PC-3 (cell line): ENCODE results near the gene SPAG6. TPM values are rescaled to one million over a fixed set of nuclear protein-coding genes. Genes with fewer than 3 reads are reported as not detected.

Experiments
- ATAC-seq: fragments of 200-7000 bp; cut with Tn5 transposase; 2 replicates; pipeline ENCODE4 v1.9.1; 2020; ENCODE audit warnings: mild to moderate bottlenecking, moderate library complexity
- BruUV-seq: library from RNA; stranded (reverse); fragments of 400-500 nt; replicated peaks from 2 replicates; lab custom pipeline; 2021; lab: Mats Ljungman, UMichigan
- CTCF ChIA-PET: fragments of 300-600 bp; sonication (Branson Sonifier 250); formaldehyde crosslinking; loops from one replicate; lab custom pipeline; 2022; ENCODE audit warnings: antibody characterized with exemption; lab: Charles Lee
- POLR2A ChIA-PET: fragments of 300-600 bp; sonication (Branson Sonifier 250); formaldehyde crosslinking; loops from one replicate; lab custom pipeline; 2022; ENCODE audit warnings: antibody characterized with exemption; ENCODE audit not compliant: unreplicated experiment; lab: Charles Lee
- DNase-seq: peaks from one replicate; pipeline ENCODE4 v3.0.0-alpha.2; 2015
- H2AFZ ChIP-seq: fragments of 300-600 bp; sonication (generic); 2 replicates; pipeline ENCODE4 v1.6.0; 2016; ENCODE audit warnings: antibody characterized with exemption, low read length
- H3F3A ChIP-seq: fragments of 300-600 bp; sonication (generic); one replicate; pipeline ENCODE4 v1.6.0; 2017; ENCODE audit warnings: antibody characterized with exemption, low read length, control low read depth, mild to moderate bottlenecking; ENCODE audit not compliant: unreplicated experiment
- H3K27ac ChIP-seq: fragments of 300-600 bp; sonication (generic); 2 replicates; pipeline ENCODE4 v1.5.1; 2016; ENCODE audit warnings: mild to moderate bottlenecking, low read length
- H3K27me3 ChIP-seq: fragments of 300-600 bp; sonication (generic); 2 replicates; pipeline ENCODE4 v1.6.1; 2016; ENCODE audit warnings: low read length, mixed read lengths
- H3K36me3 ChIP-seq: fragments of 300-600 bp; sonication (generic); 2 replicates; pipeline ENCODE4 v1.6.1; 2016; ENCODE audit warnings: low read depth, mixed run types, low read length, mixed read lengths
- H3K4me1 ChIP-seq: fragments of 300-600 bp; sonication (generic); 2 replicates; pipeline ENCODE4 v1.5.1; 2016; ENCODE audit warnings: low read length; ENCODE audit not compliant: insufficient read depth
- H3K4me2 ChIP-seq: fragments of 300-600 bp; sonication (generic); 2 replicates; pipeline ENCODE4 v1.6.0; 2016; ENCODE audit warnings: low read length
- H3K4me3 ChIP-seq: fragments of 300-600 bp; sonication (generic); 2 replicates; pipeline ENCODE4 v1.5.1; 2016; ENCODE audit warnings: mild to moderate bottlenecking, low read length, mixed read lengths
- H3K79me2 ChIP-seq: fragments of 300-600 bp; sonication (generic); 2 replicates; pipeline ENCODE4 v1.6.1; 2017; ENCODE audit warnings: low read length, mixed read lengths
- H3K9ac ChIP-seq: fragments of 300-600 bp; sonication (generic); 2 replicates; pipeline ENCODE4 v1.6.0; 2016; ENCODE audit warnings: mild to moderate bottlenecking, low read length
- H3K9me2 ChIP-seq: fragments of 300-600 bp; sonication (generic); replicated peaks from 2 replicates; pipeline ENCODE4 v1.6.1; 2016; ENCODE audit warnings: mixed run types, low read length, mixed read lengths
- H3K9me3 ChIP-seq: fragments of 300-600 bp; sonication (generic); 2 replicates; pipeline ENCODE4 v1.6.1; 2016; ENCODE audit warnings: low read length, mixed read lengths
- H4K20me1 ChIP-seq: fragments of 300-600 bp; sonication (generic); 2 replicates; pipeline ENCODE4 v1.6.1; 2016; ENCODE audit warnings: low read length, mixed read lengths
- CTCF ChIP-seq: fragments of 300-600 bp; sonication (generic); conservative IDR thresholded peaks from 2 replicates; pipeline ENCODE4 v1.5.1; 2017; ENCODE audit warnings: antibody characterized with exemption, low read depth, mild to moderate bottlenecking, low read length
- EZH2 ChIP-seq: fragments of 300-600 bp; sonication (generic); IDR thresholded peaks from one replicate; pipeline ENCODE4 v1.6.1; 2017; ENCODE audit warnings: antibody characterized with exemption, mild to moderate bottlenecking, low read length; ENCODE audit not compliant: unreplicated experiment
- EZH2phosphoT487 ChIP-seq: fragments of 300-600 bp; sonication (generic); IDR thresholded peaks from 2 replicates; pipeline ENCODE4 v1.6.1; 2018; ENCODE audit warnings: mild to moderate bottlenecking, antibody characterized with exemption, low read length, borderline replicate concordance
- intact Hi-C: fragments of 100-400 bp; cut with micrococcal nuclease; formaldehyde crosslinking; loops from 2 replicates; pipeline ENCODE4 v1.9.0; 2023
- total RNA-seq: library from RNA; depleted of rRNA; stranded (reverse); fragments of >200 nt; gene quantifications from 2 replicates; pipeline ENCODE4 v1.2.3, GENCODE V29; 2014

Gene SPAG6
- total RNA-seq, 1 experiment from 2014 or later = 0.04 TPM

- peaks cover 87% of the 10 kb centered on the region for H3K79me2 ChIP-seq
- H3K27ac ChIP-seq = peak overlapping the region; percentile 90
- ATAC-seq (no peak), DNase-seq (peak; percentile 29)
- H3K9me2 ChIP-seq = no peaks in the 10 kb centered on the region
- POLR2A ChIA-PET = interaction anchor here (0.7 kb wide), 1 partner anchor 103 kb away, joined by 5 read pairs; no protein-coding TSS in a partner anchor
- TF ChIP-seq EZH2phosphoT487 (no peak), EZH2 (no peak), CTCF (no peak)
- CTCF ChIA-PET = interaction anchor here (0.6 kb wide), 1 partner anchor 62 kb away, joined by 3 read pairs; no protein-coding TSS in a partner anchor
- no peaks in the 10 kb centered on the region for H3K9me3 ChIP-seq
- no TSS peak for BruUV-seq
- intact Hi-C loops = loop anchor here (5.0 kb wide), 1 partner anchor 299 kb away; no protein-coding TSS in a partner anchor
- H3K36me3 ChIP-seq = peaks cover 24% of the 10 kb centered on the region
- H3K27me3 ChIP-seq = no peaks in the 10 kb centered on the region
- peaks cover 20% of the 10 kb centered on the region for H3K4me1 ChIP-seq
- peaks cover 16% of the 10 kb centered on the region for H4K20me1 ChIP-seq
- no peaks in the 10 kb centered on the region for H3F3A ChIP-seq
- H3K9ac ChIP-seq = peak overlapping the region; percentile 99
- H2AFZ ChIP-seq = no peak overlapping the region
- H3K4me3 ChIP-seq = peak overlapping the region; percentile 90
- peak overlapping the region; percentile 92 for H3K4me2 ChIP-seq
These were observed 21.6 kb upstream of the SPAG6 start for GRCh38 chr10:22323538-22324305.

GRCh38 chr10:22324413-22324812, 20.9 kb upstream of the SPAG6 start:
- Histone ChIP-seq H3K4me3 (peak overlapping the region; percentile 90), H3F3A (no peaks in the 10 kb centered on the region), H3K4me1 (peaks cover 15% of the 10 kb centered on the region), H3K79me2 (peaks cover 85% of the 10 kb centered on the region), H3K4me2 (peak overlapping the region; percentile 92), H2AFZ (no peak overlapping the region), H3K27me3 (no peaks in the 10 kb centered on the region), H3K36me3 (peaks cover 31% of the 10 kb centered on the region), H4K20me1 (peaks cover 16% of the 10 kb centered on the region), H3K9me3 (no peaks in the 10 kb centered on the region), H3K9me2 (no peaks in the 10 kb centered on the region), H3K27ac (peak overlapping the region; percentile 90), H3K9ac (peak overlapping the region; percentile 99)
- TF ChIP-seq CTCF (no peak), EZH2phosphoT487 (no peak), EZH2 (no peak)
- POLR2A ChIA-PET = interaction anchor here (0.7 kb wide), 1 partner anchor 102 kb away, joined by 5 read pairs; no protein-coding TSS in a partner anchor
- CTCF ChIA-PET = no interaction called here
- intact Hi-C loops = loop anchor here (5.0 kb wide), 1 partner anchor 298 kb away; no protein-coding TSS in a partner anchor
- peak; percentile 9 for DNase-seq
- no TSS peak for BruUV-seq
- ATAC-seq = no peak
